K562 (cell line): Measurements from ENCODE around the gene CCND3. TPM values are rescaled to one million over a fixed set of nuclear protein-coding genes. Genes with fewer than 3 reads are reported as not detected.

Experiments
- ARID1B ChIP-seq: fragments of 450-650 bp; IDR thresholded peaks from 2 replicates; pipeline ENCODE4 v1.6.1; 2016; ENCODE audit warnings: antibody characterized with exemption, mild to moderate bottlenecking, inconsistent platforms
- ATF6 ChIP-seq: sonication (generic); formaldehyde crosslinking; IDR thresholded peaks from 2 replicates; pipeline ENCODE4 v1.4.0; 2020; ENCODE audit warnings: mild to moderate bottlenecking, missing genetic modification reagents
- CBFA2T3 ChIP-seq: fragments of 450-650 bp; IDR thresholded peaks from 2 replicates; pipeline ENCODE4 v1.6.1; 2017
- CEBPG ChIP-seq, 3 experiments: fragments of 200-800 bp in 1 of 3; sonication (Bioruptor generic) in 1 of 3; sonication (generic) in 1 of 3; formaldehyde crosslinking in 1 of 3; IDR thresholded peaks in 2 of 3; conservative IDR thresholded peaks in 1 of 3; 2 replicates each; pipeline versions ENCODE4 v1.6.1 to v1.8.0; 2016 to 2022; ENCODE audit warnings: missing compliant biosample characterization in 2 of 3, missing genetic modification characterization in 2 of 3, mild to moderate bottlenecking in 1 of 3, missing genetic modification reagents in 1 of 3
- ETV1 ChIP-seq: fragments of 450-650 bp; conservative IDR thresholded peaks from 2 replicates; pipeline ENCODE4 v1.6.1; 2016; ENCODE audit warnings: missing genetic modification characterization, control low read depth, low read depth, missing compliant biosample characterization
- GABPA ChIP-seq: fragments of 200-800 bp; sonication (Bioruptor generic); conservative IDR thresholded peaks from 2 replicates; pipeline ENCODE4 v1.6.1; 2016; ENCODE audit warnings: low read depth, missing genetic modification characterization, missing compliant biosample characterization
- GATA2 ChIP-seq: sonication (generic); formaldehyde crosslinking; IDR thresholded peaks from 2 replicates; pipeline ENCODE4 v1.4.0; 2020; ENCODE audit warnings: mild to moderate bottlenecking, missing genetic modification reagents
- NFIX ChIP-seq: fragments of 250-450 bp; sonication (Bioruptor Pico); IDR thresholded peaks from 2 replicates; pipeline ENCODE4 v1.4.0; 2020; ENCODE audit warnings: low read depth, mild to moderate bottlenecking, moderate library complexity
- PHF8 ChIP-seq: fragments of 200-600 bp; sonication (generic); IDR thresholded peaks from 2 replicates; pipeline ENCODE4 v1.6.1; 2012; ENCODE audit warnings: mixed run types, mild to moderate bottlenecking, inconsistent platforms, low read length, moderate library complexity, borderline replicate concordance
- RUNX1 ChIP-seq: sonication (generic); IDR thresholded peaks from 2 replicates; pipeline ENCODE4 v1.6.1; 2016; ENCODE audit warnings: antibody characterized with exemption, low read depth
- SMARCA5 ChIP-seq: fragments of 450-650 bp; IDR thresholded peaks from 2 replicates; pipeline ENCODE4 v1.6.1; 2016
- SOX6 ChIP-seq: fragments of 450-650 bp; IDR thresholded peaks from 2 replicates; pipeline ENCODE4 v1.6.1; 2014; ENCODE audit warnings: mild to moderate bottlenecking
- THRAP3 ChIP-seq: fragments of 450-650 bp; IDR thresholded peaks from 2 replicates; pipeline ENCODE4 v1.6.1; 2016; ENCODE audit warnings: mild to moderate bottlenecking, inconsistent platforms, borderline replicate concordance
- polyA plus RNA-seq, 8 experiments: library from polyadenylated mRNA; depleted of rRNA in 4 of 8; stranded (reverse) in 5 of 8; unstranded in 3 of 8; fragments of >200 nt; fragmentation: Nextera tagmentation in 2 of 8; fragmentation: Illumina TruSeq in 1 of 8; extraction: Ambion mirVana in 2 of 8; extraction: Trizol in 1 of 8; gene quantifications; 2 replicates each; pipeline versions ENCODE4 v1.2.1 to v1.2.3, GENCODE V29; 2011 to 2014; ENCODE audit warnings: inconsistent platforms in 1 of 8, missing spikeins in 1 of 8
- total RNA-seq, 7 experiments: library from RNA; depleted of rRNA in 6 of 7; stranded (reverse); fragments of >200 nt in 6 of 7; fragmentation: Illumina TruSeq in 2 of 7; extraction: Trizol in 2 of 7; gene quantifications; 2 replicates each; pipeline versions ENCODE4 v1.2.1 to v1.2.3, GENCODE V29; 2011 to 2021; ENCODE audit warnings: low replicate concordance in 1 of 7
- TF ChIP-seq, protein P1 (sequence below): fragments of 450-650 bp; formaldehyde crosslinking; conservative IDR thresholded peaks from 2 replicates; pipeline ENCODE4 v1.4.0; 2022; ENCODE audit warnings: mild to moderate bottlenecking, missing genetic modification characterization
- TF ChIP-seq, protein P2 (sequence below), 2 experiments: fragments of 450-650 bp; IDR thresholded peaks; 2 replicates each; pipeline ENCODE4 v1.6.1; 2016
- TF ChIP-seq, protein P3 (sequence below): fragments of 450-650 bp; IDR thresholded peaks from 2 replicates; pipeline ENCODE4 v1.6.1; 2017; ENCODE audit warnings: antibody characterized with exemption, mild to moderate bottlenecking

The CCND3 gene
- total and polyA plus RNA-seq, 9 of the 15 experiments (the other 6 are each of a cell fraction or from before 2014, with no cell fraction given) = 21.5 to 204 (median 97.4) TPM

- TF ChIP-seq CEBPG (CRISPR knock-in tag; IDR thresholded peaks at IDR 0.05) (peak; percentile 53; the same call in 1 of the 2 replicates), CEBPG (tag; conservative IDR thresholded peaks at IDR 0.05 in 1 of 2, IDR thresholded peaks at IDR 0.05 in 1 of 2) (peak; percentile 37 to 82; a peak in 3 of 4 replicates), SOX6 (no peak), SMARCA5 (no peak), ETV1 (tag) (peak; percentile 48; the same call in 1 of the 2 replicates), NFIX (CRISPR knock-in tag) (no peak), RUNX1 (no peak), ARID1B (0 out of 2 replicates have a peak, but pooled peaks have one; percentile 29), GABPA (tag) (no peak), THRAP3 (no peak), GATA2 (CRISPR knock-in tag) (peak; percentile 21), PHF8 (no peak), ATF6 (peak; percentile 21; the same call in 1 of the 2 replicates), CBFA2T3 (peak; percentile 43; the same call in 1 of the 2 replicates)
- TF ChIP-seq, protein P1, sequence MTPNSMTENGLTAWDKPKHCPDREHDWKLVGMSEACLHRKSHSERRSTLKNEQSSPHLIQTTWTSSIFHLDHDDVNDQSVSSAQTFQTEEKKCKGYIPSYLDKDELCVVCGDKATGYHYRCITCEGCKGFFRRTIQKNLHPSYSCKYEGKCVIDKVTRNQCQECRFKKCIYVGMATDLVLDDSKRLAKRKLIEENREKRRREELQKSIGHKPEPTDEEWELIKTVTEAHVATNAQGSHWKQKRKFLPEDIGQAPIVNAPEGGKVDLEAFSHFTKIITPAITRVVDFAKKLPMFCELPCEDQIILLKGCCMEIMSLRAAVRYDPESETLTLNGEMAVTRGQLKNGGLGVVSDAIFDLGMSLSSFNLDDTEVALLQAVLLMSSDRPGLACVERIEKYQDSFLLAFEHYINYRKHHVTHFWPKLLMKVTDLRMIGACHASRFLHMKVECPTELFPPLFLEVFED (CRISPR knock-in tag) = no peak
- TF ChIP-seq, protein P2, sequence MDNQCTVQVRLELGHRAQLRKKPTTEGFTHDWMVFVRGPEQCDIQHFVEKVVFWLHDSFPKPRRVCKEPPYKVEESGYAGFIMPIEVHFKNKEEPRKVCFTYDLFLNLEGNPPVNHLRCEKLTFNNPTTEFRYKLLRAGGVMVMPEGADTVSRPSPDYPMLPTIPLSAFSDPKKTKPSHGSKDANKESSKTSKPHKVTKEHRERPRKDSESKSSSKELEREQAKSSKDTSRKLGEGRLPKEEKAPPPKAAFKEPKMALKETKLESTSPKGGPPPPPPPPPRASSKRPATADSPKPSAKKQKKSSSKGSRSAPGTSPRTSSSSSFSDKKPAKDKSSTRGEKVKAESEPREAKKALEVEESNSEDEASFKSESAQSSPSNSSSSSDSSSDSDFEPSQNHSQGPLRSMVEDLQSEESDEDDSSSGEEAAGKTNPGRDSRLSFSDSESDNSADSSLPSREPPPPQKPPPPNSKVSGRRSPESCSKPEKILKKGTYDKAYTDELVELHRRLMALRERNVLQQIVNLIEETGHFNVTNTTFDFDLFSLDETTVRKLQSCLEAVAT (IDR thresholded peaks at IDR 0.05) = no peak
- TF ChIP-seq, protein P3, sequence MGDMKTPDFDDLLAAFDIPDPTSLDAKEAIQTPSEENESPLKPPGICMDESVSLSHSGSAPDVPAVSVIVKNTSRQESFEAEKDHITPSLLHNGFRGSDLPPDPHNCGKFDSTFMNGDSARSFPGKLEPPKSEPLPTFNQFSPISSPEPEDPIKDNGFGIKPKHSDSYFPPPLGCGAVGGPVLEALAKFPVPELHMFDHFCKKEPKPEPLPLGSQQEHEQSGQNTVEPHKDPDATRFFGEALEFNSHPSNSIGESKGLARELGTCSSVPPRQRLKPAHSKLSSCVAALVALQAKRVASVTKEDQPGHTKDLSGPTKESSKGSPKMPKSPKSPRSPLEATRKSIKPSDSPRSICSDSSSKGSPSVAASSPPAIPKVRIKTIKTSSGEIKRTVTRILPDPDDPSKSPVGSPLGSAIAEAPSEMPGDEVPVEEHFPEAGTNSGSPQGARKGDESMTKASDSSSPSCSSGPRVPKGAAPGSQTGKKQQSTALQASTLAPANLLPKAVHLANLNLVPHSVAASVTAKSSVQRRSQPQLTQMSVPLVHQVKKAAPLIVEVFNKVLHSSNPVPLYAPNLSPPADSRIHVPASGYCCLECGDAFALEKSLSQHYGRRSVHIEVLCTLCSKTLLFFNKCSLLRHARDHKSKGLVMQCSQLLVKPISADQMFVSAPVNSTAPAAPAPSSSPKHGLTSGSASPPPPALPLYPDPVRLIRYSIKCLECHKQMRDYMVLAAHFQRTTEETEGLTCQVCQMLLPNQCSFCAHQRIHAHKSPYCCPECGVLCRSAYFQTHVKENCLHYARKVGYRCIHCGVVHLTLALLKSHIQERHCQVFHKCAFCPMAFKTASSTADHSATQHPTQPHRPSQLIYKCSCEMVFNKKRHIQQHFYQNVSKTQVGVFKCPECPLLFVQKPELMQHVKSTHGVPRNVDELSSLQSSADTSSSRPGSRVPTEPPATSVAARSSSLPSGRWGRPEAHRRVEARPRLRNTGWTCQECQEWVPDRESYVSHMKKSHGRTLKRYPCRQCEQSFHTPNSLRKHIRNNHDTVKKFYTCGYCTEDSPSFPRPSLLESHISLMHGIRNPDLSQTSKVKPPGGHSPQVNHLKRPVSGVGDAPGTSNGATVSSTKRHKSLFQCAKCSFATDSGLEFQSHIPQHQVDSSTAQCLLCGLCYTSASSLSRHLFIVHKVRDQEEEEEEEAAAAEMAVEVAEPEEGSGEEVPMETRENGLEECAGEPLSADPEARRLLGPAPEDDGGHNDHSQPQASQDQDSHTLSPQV = peak; percentile 59
Measured at GRCh38 chr6:41937861-41938574, 3.6 kb downstream of the CCND3 start (continued).
